Activated naive CD4-positive, alpha-beta T cell treated with anti-CD3 and anti-CD28 coated beads, Interleukin-2, amount 10 ng/mL, durations not matched to agents 7 days and 5 days (primary cell): ENCODE data around the gene GPR55.

ENCODE experiments used
- CTCF ChIA-PET: fragments of 350-600 bp; sonication (Branson Sonifier 250); formaldehyde crosslinking; loops from one replicate; lab custom pipeline; 2021; ENCODE audit warnings: antibody characterized with exemption; lab: Charles Lee
- DNase-seq: peaks from one replicate; pipeline ENCODE4 v3.0.0-alpha.2; 2020
- H3K27ac Mint-ChIP-seq: one replicate; pipeline ENCODE4 v1.8.0; 2021; ENCODE audit warnings: mild to moderate bottlenecking, moderate library complexity, mixed read lengths
- H3K27me3 Mint-ChIP-seq: one replicate; pipeline ENCODE4 v1.8.0; 2021; ENCODE audit warnings: mild to moderate bottlenecking, mixed read lengths
- H3K36me3 Mint-ChIP-seq: one replicate; pipeline ENCODE4 v1.8.0; 2021; ENCODE audit warnings: mixed read lengths
- H3K4me1 Mint-ChIP-seq: one replicate; pipeline ENCODE4 v1.8.0; 2021; ENCODE audit warnings: mixed read lengths
- H3K4me3 Mint-ChIP-seq: one replicate; pipeline ENCODE4 v1.8.0; 2021; ENCODE audit warnings: mild to moderate bottlenecking, moderate library complexity, mixed read lengths
- H3K9me3 Mint-ChIP-seq: one replicate; pipeline ENCODE4 v1.8.0; 2021; ENCODE audit warnings: mixed read lengths

The GPR55 gene

DNA sequence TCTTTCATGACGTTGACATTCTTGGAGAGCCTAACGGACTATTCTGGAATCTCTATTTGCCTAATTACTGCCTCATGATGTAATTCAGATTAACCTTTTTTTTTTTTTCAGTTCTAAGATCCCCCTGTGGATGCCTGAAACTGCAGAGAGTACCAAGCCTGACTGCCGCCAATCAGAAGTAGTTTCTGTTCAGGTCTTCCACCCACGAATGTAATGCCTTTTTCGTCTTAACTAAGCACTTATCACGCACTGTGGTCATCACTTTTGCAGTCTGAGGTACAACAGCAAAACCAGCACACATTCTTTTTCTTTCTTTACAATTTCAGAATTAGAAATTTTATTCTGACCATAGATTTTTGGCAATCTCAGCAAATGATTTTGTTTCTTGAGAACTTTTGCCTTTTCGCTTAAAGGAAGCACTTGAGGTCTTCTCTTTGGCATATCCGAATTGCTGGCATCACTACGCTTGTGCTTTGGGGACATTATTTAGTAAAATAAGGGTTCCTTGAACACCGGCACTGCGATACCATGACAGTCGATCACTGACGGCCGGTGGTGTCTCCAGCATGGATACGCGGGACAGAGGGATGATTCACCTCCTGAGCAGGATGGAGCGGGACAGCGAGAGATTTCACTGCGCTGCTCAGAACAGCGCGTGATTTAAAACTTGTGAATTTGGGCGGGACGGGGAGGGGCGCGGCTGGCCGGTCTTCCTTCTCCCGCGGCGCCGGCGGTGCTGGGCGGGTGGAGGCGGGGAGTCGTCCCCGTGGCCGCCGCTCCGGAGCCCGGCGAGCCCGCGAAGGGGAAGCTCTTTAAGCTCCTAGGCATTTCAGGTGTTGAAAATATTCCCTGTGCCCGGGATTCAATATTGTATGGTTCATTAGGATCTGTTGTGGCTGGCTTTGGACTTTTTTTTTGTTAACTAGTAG lies 32.0 kb upstream of the GPR55 start:
- Mint-ChIP-seq H3K27me3 (peaks cover 73% of the 10 kb centered on the region), H3K27ac (peak overlapping the region; percentile 60), H3K36me3 (no peaks in the 10 kb centered on the region), H3K4me3 (peak overlapping the region; percentile 71), H3K4me1 (peaks cover 16% of the 10 kb centered on the region), H3K9me3 (no peaks in the 10 kb centered on the region)
- CTCF ChIA-PET = interaction anchor here (0.8 to 1.7 kb wide), 2 partner anchors 31 to 55 kb away, joined by 3 to 4 read pairs; no protein-coding TSS in a partner anchor
- DNase-seq = peak; percentile 51

DNA sequence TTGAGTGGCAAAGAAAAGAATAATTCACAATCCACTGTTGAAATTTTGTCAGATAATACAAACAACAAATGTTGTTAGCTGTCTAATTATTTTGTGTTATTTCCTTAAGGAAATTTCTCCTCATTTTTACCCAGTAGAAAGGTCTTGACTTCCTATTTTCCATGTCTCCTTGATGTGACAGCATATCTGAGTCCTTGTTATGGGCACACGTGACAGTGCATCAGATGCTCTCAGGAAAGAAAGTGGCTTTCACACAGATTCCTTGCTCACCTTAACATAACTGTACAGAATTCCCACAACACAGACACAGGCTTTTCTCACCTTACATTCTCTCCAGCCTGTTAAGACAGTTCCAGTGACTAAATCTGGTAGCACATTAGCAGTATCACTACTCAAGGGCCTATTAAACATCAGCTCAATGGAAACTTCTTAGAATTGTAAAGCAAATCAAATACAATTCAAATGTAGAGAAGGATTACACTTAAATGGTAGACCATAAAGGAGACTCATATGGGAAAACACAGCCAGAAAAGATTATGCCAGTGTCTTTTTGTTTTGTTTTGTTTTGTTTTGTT lies 30.2 kb upstream of the GPR55 start:
- Mint-ChIP-seq H3K4me3 (no peak overlapping the region), H3K4me1 (peaks cover 16% of the 10 kb centered on the region), H3K36me3 (no peaks in the 10 kb centered on the region), H3K27ac (no peak overlapping the region), H3K27me3 (peaks cover 69% of the 10 kb centered on the region), H3K9me3 (no peaks in the 10 kb centered on the region)
- CTCF ChIA-PET = interaction anchor here (0.6 kb wide), 1 partner anchor 105 kb away, joined by 3 read pairs; no protein-coding TSS in a partner anchor
- DNase-seq = no peak

- Mint-ChIP-seq H3K4me3 (no peak overlapping the region), H3K27me3 (peaks cover 68% of the 10 kb centered on the region), H3K4me1 (peaks cover 16% of the 10 kb centered on the region), H3K9me3 (no peaks in the 10 kb centered on the region), H3K36me3 (no peaks in the 10 kb centered on the region), H3K27ac (no peak overlapping the region)
- CTCF ChIA-PET = no interaction called here
- DNase-seq = no peak
These were observed 29.7 kb upstream of the GPR55 start for GRCh38 chr2:230954746-230955145.

DNA sequence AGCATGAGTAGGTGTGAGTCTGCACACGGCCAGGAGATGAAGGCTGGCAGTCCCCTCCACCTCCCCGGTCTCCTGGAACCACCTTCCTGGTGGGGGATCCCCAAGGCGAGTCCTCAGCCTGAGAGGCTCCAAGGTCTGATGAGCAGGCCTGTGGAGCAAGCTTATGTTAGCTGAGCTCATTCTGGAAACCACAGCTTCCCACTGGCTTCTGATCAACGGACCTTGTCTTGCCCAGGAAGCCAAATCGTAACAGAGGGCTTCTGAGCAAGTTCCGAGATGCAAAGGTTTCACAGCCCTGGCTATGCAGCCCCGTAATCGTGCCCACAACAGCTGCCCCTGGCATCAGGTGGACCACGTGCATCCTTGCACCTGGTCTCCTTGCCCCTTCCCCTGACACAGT lies 28.8 kb upstream of the GPR55 start:
- Mint-ChIP-seq H3K27ac (no peak overlapping the region), H3K27me3 (peaks cover 63% of the 10 kb centered on the region), H3K9me3 (no peaks in the 10 kb centered on the region), H3K36me3 (no peaks in the 10 kb centered on the region), H3K4me3 (no peak overlapping the region), H3K4me1 (peaks cover 16% of the 10 kb centered on the region)
- CTCF ChIA-PET = interaction anchor here (1.0 to 1.9 kb wide), 2 partner anchors 31 to 34 kb away, joined by 5 to 6 read pairs; no protein-coding TSS in a partner anchor
- no peak for DNase-seq

GRCh38 chr2:230952226-230952956 lies 27.3 kb upstream of the GPR55 start:
- CTCF ChIA-PET = interaction anchor here (1.9 kb wide), 1 partner anchor 36 kb away, joined by 6 read pairs; no protein-coding TSS in a partner anchor
- no peak for DNase-seq
- Mint-ChIP-seq H3K27me3 (peaks cover 62% of the 10 kb centered on the region), H3K36me3 (no peaks in the 10 kb centered on the region), H3K9me3 (no peaks in the 10 kb centered on the region), H3K4me1 (peaks cover 7% of the 10 kb centered on the region), H3K4me3 (no peak overlapping the region), H3K27ac (no peak overlapping the region)

- H3K36me3 Mint-ChIP-seq = no peaks in the 10 kb centered on the region
- H3K27me3 Mint-ChIP-seq = peaks cover 52% of the 10 kb centered on the region
- H3K9me3 Mint-ChIP-seq = no peaks in the 10 kb centered on the region
- CTCF ChIA-PET = no interaction called here
- DNase-seq = no peak
- no peak overlapping the region for H3K4me3 Mint-ChIP-seq
- H3K27ac Mint-ChIP-seq = no peak overlapping the region
- no peaks in the 10 kb centered on the region for H3K4me1 Mint-ChIP-seq
These were observed 26.4 kb upstream of the GPR55 start for GRCh38 chr2:230951396-230951795.

- Mint-ChIP-seq H3K4me3 (no peak overlapping the region), H3K27me3 (peaks cover 48% of the 10 kb centered on the region), H3K27ac (no peak overlapping the region), H3K4me1 (no peaks in the 10 kb centered on the region), H3K9me3 (no peaks in the 10 kb centered on the region), H3K36me3 (no peaks in the 10 kb centered on the region)
- CTCF ChIA-PET = no interaction called here
- no peak for DNase-seq
These were observed 25.9 kb upstream of the GPR55 start for GRCh38 chr2:230950874-230951339.

GRCh38 chr2:230949966-230950873 lies 25.2 kb upstream of the GPR55 start:
- H3K4me3 Mint-ChIP-seq = no peak overlapping the region
- CTCF ChIA-PET = no interaction called here

GRCh38 chr2:230947908-230948365 lies 22.9 kb upstream of the GPR55 start:
- Mint-ChIP-seq H3K4me3 (no peak overlapping the region), H3K9me3 (no peaks in the 10 kb centered on the region), H3K27ac (no peak overlapping the region), H3K27me3 (peaks cover 48% of the 10 kb centered on the region), H3K36me3 (no peaks in the 10 kb centered on the region), H3K4me1 (peaks cover 4% of the 10 kb centered on the region)
- no peak for DNase-seq
- CTCF ChIA-PET = interaction anchor here (0.6 to 1.5 kb wide), 2 partner anchors 39 to 459 kb away, joined by 3 read pairs; no protein-coding TSS in a partner anchor

More at GRCh38 chr2:230949966-230950873, 25.2 kb upstream of the GPR55 start:
- Mint-ChIP-seq H3K27me3 (peaks cover 41% of the 10 kb centered on the region), H3K9me3 (no peaks in the 10 kb centered on the region), H3K4me1 (no peaks in the 10 kb centered on the region), H3K27ac (no peak overlapping the region), H3K36me3 (no peaks in the 10 kb centered on the region)
- DNase-seq = no peak

DNA sequence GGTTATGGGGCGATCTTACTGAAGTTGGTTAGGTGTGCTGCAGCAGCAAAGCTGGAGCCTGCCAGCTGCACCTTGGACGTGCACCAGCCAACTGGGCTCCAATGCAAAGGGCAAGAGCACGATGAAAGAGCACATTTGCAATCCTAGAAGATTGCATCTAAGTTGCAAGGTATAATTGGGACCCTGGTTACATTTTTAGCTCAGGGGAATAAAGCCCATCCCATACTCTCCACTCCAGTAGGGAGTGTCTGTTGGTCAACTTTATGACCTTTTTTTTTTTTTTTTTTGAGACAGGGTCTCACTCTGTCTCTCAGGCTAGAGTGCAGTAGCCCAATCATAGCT lies 22.2 kb upstream of the GPR55 start:
- Mint-ChIP-seq H3K9me3 (no peaks in the 10 kb centered on the region), H3K4me1 (peaks cover 7% of the 10 kb centered on the region), H3K27me3 (peaks cover 48% of the 10 kb centered on the region), H3K27ac (no peak overlapping the region), H3K36me3 (no peaks in the 10 kb centered on the region), H3K4me3 (no peak overlapping the region)
- CTCF ChIA-PET = no interaction called here
- no peak for DNase-seq

GRCh38 chr2:230946429-230947234 lies 21.6 kb upstream of the GPR55 start:
- H3K4me3 Mint-ChIP-seq = no peak overlapping the region
- no peaks in the 10 kb centered on the region for H3K9me3 Mint-ChIP-seq
- no peaks in the 10 kb centered on the region for H3K36me3 Mint-ChIP-seq
- no peak for DNase-seq
- CTCF ChIA-PET = interaction anchor here (0.9 kb wide), 1 partner anchor 40 kb away, joined by 3 read pairs; no protein-coding TSS in a partner anchor
- H3K27ac Mint-ChIP-seq = no peak overlapping the region
- peaks cover 7% of the 10 kb centered on the region for H3K4me1 Mint-ChIP-seq
- peaks cover 54% of the 10 kb centered on the region for H3K27me3 Mint-ChIP-seq

DNA sequence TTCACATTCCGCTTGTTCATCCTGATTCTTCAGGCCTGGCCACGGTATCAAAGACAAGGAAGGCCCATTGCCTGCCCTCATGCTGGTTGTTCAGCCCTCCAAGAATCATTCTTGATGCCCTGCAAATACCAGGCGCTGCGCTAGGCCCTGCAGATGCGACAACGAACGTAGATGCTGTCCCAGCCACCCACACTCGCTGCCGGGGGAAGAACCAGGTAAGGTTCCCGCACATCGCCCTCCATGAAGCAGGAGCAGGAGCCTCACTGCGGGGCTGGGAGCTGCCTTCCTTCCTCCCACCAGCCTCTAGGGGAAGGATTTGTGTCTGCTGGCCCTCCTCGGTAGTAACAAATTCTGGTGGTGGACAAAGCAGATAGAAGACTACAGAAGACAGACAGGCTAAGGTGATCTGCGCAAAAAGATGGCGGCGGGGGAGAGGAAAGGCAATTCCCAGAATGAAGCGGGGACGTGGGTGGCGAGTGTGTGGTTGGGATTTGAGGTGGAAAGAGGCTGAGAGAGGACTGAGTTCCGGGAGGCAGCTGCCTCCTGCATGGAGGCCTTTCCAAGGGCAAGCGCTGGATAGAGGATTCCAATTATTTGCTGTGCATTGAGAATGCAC lies 19.8 kb upstream of the GPR55 start:
- no peak for DNase-seq
- Mint-ChIP-seq H3K27me3 (peaks cover 48% of the 10 kb centered on the region), H3K36me3 (no peaks in the 10 kb centered on the region), H3K4me1 (peaks cover 7% of the 10 kb centered on the region), H3K27ac (no peak overlapping the region), H3K9me3 (no peaks in the 10 kb centered on the region), H3K4me3 (no peak overlapping the region)
- CTCF ChIA-PET = no interaction called here
